ENCODE measurements around the gene PRICKLE2. TPM values are rescaled to one million over a fixed set of nuclear protein-coding genes. Genes with fewer than 3 reads are reported as not detected.

Gene PRICKLE2
- total and polyA plus RNA-seq, 10 donors, result 0.27 to 11.4 (median 5.4) TPM

DNA sequence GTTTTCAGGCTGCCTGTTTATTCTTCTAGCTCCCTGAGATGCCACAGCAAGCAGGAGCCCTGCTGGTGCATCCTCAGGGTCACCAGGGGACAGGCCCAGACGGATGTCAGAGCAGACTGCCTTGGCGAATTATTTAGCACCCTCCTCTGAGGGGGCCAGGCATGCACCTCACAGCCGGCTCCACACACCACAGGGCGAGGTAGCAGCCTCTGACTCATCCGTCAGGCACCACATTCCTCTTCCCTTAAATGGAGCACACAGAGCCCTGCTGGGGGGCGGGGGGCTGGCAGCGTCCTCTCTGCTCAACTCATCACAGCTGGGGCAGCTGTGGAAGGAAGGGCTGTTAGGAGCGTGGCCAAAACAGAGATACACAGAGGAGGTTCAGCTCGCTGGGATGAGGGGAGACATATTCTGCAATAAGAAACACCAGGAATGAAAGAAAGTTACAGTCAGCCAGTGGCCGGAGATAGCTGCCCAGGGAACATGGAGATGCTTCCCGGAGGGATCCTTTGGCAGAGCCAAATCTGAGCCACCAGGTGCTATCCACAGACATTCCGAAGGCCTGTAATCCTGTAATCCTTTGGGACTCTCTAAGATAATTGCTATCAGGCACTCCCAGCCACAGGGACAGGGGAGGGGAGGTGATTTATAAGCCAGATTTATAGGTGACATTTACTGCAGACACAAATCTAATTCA lies 13.9 kb upstream of the PRICKLE2 start:
- Histone ChIP-seq H3K4me1 (no peaks in the 10 kb centered on the region), H3K36me3 (no peaks in the 10 kb centered on the region), H3K27me3 (replicated peaks in 1 of 7) (no peaks in the 10 kb centered on the region), H3K9me3 (peaks cover 0 to 27% (median 18%) of the 10 kb centered on the region in 8 donors), H3K4me3 (no peak overlapping the region), H3K27ac (no peak overlapping the region)
- intact Hi-C loops (cut with DNase I; ENCODE audit: low total_unique reads), result no loop called here
- 62 to 79% (median 73%) methylated on average over 12 of the region's 12 CpGs for WGBS, 5 donors
- DNase-seq, result no peak
- TF ChIP-seq, protein P1, sequence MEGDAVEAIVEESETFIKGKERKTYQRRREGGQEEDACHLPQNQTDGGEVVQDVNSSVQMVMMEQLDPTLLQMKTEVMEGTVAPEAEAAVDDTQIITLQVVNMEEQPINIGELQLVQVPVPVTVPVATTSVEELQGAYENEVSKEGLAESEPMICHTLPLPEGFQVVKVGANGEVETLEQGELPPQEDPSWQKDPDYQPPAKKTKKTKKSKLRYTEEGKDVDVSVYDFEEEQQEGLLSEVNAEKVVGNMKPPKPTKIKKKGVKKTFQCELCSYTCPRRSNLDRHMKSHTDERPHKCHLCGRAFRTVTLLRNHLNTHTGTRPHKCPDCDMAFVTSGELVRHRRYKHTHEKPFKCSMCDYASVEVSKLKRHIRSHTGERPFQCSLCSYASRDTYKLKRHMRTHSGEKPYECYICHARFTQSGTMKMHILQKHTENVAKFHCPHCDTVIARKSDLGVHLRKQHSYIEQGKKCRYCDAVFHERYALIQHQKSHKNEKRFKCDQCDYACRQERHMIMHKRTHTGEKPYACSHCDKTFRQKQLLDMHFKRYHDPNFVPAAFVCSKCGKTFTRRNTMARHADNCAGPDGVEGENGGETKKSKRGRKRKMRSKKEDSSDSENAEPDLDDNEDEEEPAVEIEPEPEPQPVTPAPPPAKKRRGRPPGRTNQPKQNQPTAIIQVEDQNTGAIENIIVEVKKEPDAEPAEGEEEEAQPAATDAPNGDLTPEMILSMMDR (IDR thresholded peaks at IDR 0.05 in 8 of 11, conservative IDR thresholded peaks at IDR 0.05 in 3 of 11), result no peak
- peak in 1 of 3 donors; percentile 19 for TF ChIP-seq POLR2AphosphoS5 (IDR thresholded peaks at IDR 0.05)

DNA sequence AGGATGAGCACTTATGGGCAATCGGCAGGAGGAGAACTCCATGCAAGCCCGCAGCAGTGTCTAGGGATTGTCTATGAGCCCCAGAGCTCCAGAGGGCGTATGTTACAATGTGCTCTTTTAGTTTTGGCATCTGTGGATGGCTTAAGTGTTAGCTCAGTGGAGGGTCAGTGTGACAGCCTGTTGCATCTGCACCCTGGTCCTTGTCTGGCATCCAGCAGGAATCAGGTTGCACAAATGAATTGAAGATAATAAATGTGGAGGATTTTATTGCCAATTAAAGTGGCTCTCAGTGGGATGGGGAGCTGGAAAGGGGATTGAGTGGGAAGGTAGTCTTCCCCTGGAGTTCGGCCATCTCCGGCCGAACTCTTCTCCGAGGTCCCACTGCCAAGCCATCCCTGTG lies 11.8 kb upstream of the PRICKLE2 start:
- Histone ChIP-seq H3K4me3 (no peak overlapping the region), H3K36me3 (no peaks in the 10 kb centered on the region), H3K9me3 (peaks cover 0 to 27% (median 18%) of the 10 kb centered on the region in 8 donors), H3K27ac (no peak overlapping the region), H3K27me3 (replicated peaks in 1 of 7) (no peaks in the 10 kb centered on the region), H3K4me1 (no peaks in the 10 kb centered on the region)
- TF ChIP-seq, protein P1 (IDR thresholded peaks at IDR 0.05 in 8 of 11, conservative IDR thresholded peaks at IDR 0.05 in 3 of 11), result no peak
- no peak for TF ChIP-seq POLR2AphosphoS5 (IDR thresholded peaks at IDR 0.05)
- no peak for TF ChIP-seq POLR2A (IDR thresholded peaks at IDR 0.05)
- no peak for DNase-seq
- intact Hi-C loops (cut with DNase I; ENCODE audit: low total_unique reads), result no loop called here
- WGBS, 5 donors, result 90 to 97% (median 93%) methylated on average over 7 of the region's 7 CpGs

DNA sequence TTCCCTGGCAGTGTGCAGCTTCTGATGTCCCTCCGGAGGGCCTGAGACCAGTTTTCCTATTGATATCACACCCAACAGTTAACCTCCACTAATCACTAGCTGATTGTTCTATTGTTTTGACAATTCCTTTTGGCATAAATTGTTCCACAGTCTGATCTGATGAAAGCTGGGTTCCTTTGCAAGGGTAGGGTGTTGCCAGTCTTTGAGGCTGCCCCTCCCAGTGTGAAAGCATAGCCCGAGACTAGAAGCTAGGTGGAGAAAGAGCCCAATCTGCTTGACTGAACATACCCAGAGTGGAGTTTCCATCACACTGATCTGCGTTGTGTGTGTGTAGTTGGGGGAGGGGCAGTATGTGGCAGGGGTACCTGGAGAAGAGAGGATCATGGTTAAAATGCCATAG lies 10.3 kb upstream of the PRICKLE2 start:
- H3K36me3 ChIP-seq, result no peaks in the 10 kb centered on the region
- intact Hi-C loops (cut with DNase I; ENCODE audit: low total_unique reads), result no loop called here
- H3K9me3 ChIP-seq, result peaks cover 0 to 27% (median 18%) of the 10 kb centered on the region in 8 donors
- H3K27ac ChIP-seq, result no peak overlapping the region
- no peaks in the 10 kb centered on the region for H3K4me1 ChIP-seq
- DNase-seq, result no peak
- no peak for TF ChIP-seq POLR2A (IDR thresholded peaks at IDR 0.05)
- TF ChIP-seq, protein P1 (IDR thresholded peaks at IDR 0.05 in 8 of 11, conservative IDR thresholded peaks at IDR 0.05 in 3 of 11), result no peak
- no peaks in the 10 kb centered on the region for H3K27me3 ChIP-seq (replicated peaks in 1 of 7)
- WGBS, 5 donors, result 76 to 95% (median 82%) methylated on average over 3 of the region's 3 CpGs
- H3K4me3 ChIP-seq, result no peak overlapping the region

DNA sequence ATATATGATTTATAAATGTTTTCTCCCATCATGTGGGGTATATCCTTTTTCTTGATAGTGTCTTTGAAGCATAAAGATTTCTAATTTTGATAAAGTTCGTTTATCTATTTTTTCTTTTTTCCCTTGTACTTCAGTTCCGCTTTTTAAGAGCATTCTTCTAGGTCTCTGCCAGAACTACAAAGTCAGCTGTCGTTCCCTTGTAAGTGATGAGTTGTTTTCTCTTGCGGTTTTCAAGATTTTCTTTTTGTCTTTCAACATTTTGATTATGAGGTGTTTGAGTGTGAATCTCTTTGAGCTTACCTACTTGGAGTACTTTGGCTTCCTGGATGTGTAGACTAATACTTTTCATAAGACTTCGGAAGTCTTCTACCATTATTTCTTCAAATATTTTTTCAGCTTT lies 9.3 kb upstream of the PRICKLE2 start:
- 82 to 92% (median 87%) methylated on average over 5 of the region's 5 CpGs for whole genome bisulfite sequencing, 5 donors
- intact Hi-C loops (cut with DNase I; ENCODE audit: low total_unique reads), result no loop called here

More for the DNA sequence above, 9.3 kb upstream of the PRICKLE2 start:
- TF ChIP-seq POLR2A (IDR thresholded peaks at IDR 0.05) (no peak), POLR2AphosphoS5 (IDR thresholded peaks at IDR 0.05) (no peak)
- TF ChIP-seq, protein P1 (IDR thresholded peaks at IDR 0.05 in 8 of 11, conservative IDR thresholded peaks at IDR 0.05 in 3 of 11), result no peak
- no peaks in the 10 kb centered on the region for H3K4me1 ChIP-seq
- H3K4me3 ChIP-seq, result no peak overlapping the region
- no peaks in the 10 kb centered on the region for H3K36me3 ChIP-seq
- DNase-seq, result no peak
- no peaks in the 10 kb centered on the region for H3K27me3 ChIP-seq (replicated peaks in 1 of 7)
- H3K27ac ChIP-seq, result no peak overlapping the region
- peaks cover 0 to 27% (median 18%) of the 10 kb centered on the region in 8 donors for H3K9me3 ChIP-seq

All from spleen (tissue), 11 donors.